Caco-2 (cell line): ENCODE measurements around the gene GPAM. TPM values are rescaled to one million over a fixed set of nuclear protein-coding genes. Genes with fewer than 3 reads are reported as not detected.

Experiments used
- BruUV-seq: library from RNA; stranded (reverse); fragments of 400-500 nt; replicated peaks from 2 replicates; lab custom pipeline; 2021; lab: Mats Ljungman, UMichigan
- CTCF ChIA-PET: fragments of 300-600 bp; sonication (Branson Sonifier 250); formaldehyde crosslinking; loops from one replicate; lab custom pipeline; 2022; ENCODE audit warnings: antibody characterized with exemption; lab: Charles Lee
- POLR2A ChIA-PET: fragments of 300-600 bp; sonication (Branson Sonifier 250); formaldehyde crosslinking; loops from one replicate; lab custom pipeline; 2022; ENCODE audit warnings: antibody characterized with exemption; lab: Charles Lee
- DNase-seq, 2 experiments: peaks; one replicate each; pipeline versions ENCODE4 v3.0.0 to v3.0.0-alpha.2; 2020 to 2022
- H3K27me3 ChIP-seq: replicated peaks from 2 replicates; pipeline ENCODE4 v1.6.0; 2011; ENCODE audit warnings: low read length; ENCODE audit not compliant: control insufficient read depth, insufficient read depth
- H3K36me3 ChIP-seq: 2 replicates; pipeline ENCODE4 v1.5.1; 2011; ENCODE audit warnings: low read length; ENCODE audit not compliant: control insufficient read depth, insufficient read depth
- H3K4me1 ChIP-seq: fragments of 250-450 bp; sonication (Bioruptor Pico); 2 replicates; pipeline ENCODE4 v1.5.1; 2020; ENCODE audit warnings: mild to moderate bottlenecking
- H3K4me3 ChIP-seq: 2 replicates; pipeline ENCODE4 v1.5.1; 2011; ENCODE audit warnings: low read depth, mild to moderate bottlenecking, control low read depth, low read length
- H3K9me3 ChIP-seq: fragments of 250-450 bp; sonication (Bioruptor Pico); 2 replicates; pipeline ENCODE4 v1.5.1; 2020; ENCODE audit warnings: mild to moderate bottlenecking, moderate library complexity
- H3K27ac Mint-ChIP-seq: one replicate; pipeline ENCODE4 v1.8.0; 2022; ENCODE audit warnings: mixed read lengths; ENCODE audit not compliant: unreplicated experiment
- H3K27me3 Mint-ChIP-seq: one replicate; pipeline ENCODE4 v1.8.0; 2022; ENCODE audit warnings: mixed read lengths; ENCODE audit not compliant: insufficient read depth, unreplicated experiment
- H3K36me3 Mint-ChIP-seq: one replicate; pipeline ENCODE4 v1.8.0; 2022; ENCODE audit warnings: mild to moderate bottlenecking, mixed read lengths; ENCODE audit not compliant: insufficient read depth, unreplicated experiment
- H3K4me1 Mint-ChIP-seq: one replicate; pipeline ENCODE4 v1.8.0; 2022; ENCODE audit warnings: low read depth, mixed read lengths; ENCODE audit not compliant: unreplicated experiment
- H3K4me3 Mint-ChIP-seq: one replicate; pipeline ENCODE4 v1.8.0; 2022; ENCODE audit warnings: mild to moderate bottlenecking, moderate library complexity, mixed read lengths; ENCODE audit not compliant: unreplicated experiment
- H3K9me3 Mint-ChIP-seq: one replicate; pipeline ENCODE4 v1.8.0; 2022; ENCODE audit warnings: mixed read lengths; ENCODE audit not compliant: unreplicated experiment
- intact Hi-C: fragments of 100-400 bp; cut with micrococcal nuclease; formaldehyde crosslinking; loops from one replicate; pipeline ENCODE4 v1.10.0; 2022; ENCODE audit not compliant: unreplicated experiment
- total RNA-seq: library from RNA; stranded (reverse); gene quantifications from 2 replicates; pipeline ENCODE4 v1.2.3, GENCODE V29; 2022
- TF ChIP-seq, protein P1 (sequence below), 2 experiments: fragments of 200-600 bp in 1 of 2; IDR thresholded peaks; 1 replicate in 1 of 2; 2 replicates in 1 of 2; pipeline versions ENCODE4 v1.5.1 to v1.8.0; 2011 to 2022; ENCODE audit warnings: antibody characterized with exemption in 1 of 2, control low read depth in 1 of 2, inconsistent platforms in 1 of 2, low read depth in 1 of 2, low read length in 1 of 2, mild to moderate bottlenecking in 1 of 2, moderate library complexity in 1 of 2; ENCODE audit not compliant: insufficient read depth in 1 of 2, severe bottlenecking in 1 of 2, unreplicated experiment in 1 of 2

GPAM gene
- total RNA-seq, 1 experiment from 2014 or later = 44.4 TPM

DNA sequence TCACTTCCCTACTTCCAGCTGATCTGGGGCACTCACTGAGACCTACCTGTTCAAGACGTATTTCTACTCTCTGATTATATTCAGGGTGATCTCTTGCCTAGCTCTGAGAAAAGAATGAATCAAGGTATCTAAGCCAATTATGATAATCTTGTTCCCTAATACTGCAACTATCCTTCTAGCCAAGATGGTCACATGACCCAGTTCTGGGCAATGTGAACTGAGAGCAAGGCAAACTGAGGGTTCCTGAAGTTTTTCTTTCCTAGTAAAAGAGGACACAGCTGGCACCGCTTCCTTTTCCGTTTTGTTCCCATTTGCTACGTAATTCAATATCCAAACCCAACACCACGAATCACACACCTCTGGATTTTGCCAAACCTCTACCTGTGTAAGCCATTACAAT is 5.9 kb upstream of the GPAM start:
- Histone ChIP-seq H3K4me1 (no peaks in the 10 kb centered on the region), H3K27me3 (no peaks in the 10 kb centered on the region), H3K4me3 (no peak overlapping the region), H3K9me3 (peaks cover 20% of the 10 kb centered on the region), H3K36me3 (no peaks in the 10 kb centered on the region)
- Mint-ChIP-seq H3K27ac (no peak overlapping the region), H3K9me3 (peaks cover 24% of the 10 kb centered on the region), H3K4me1 (no peaks in the 10 kb centered on the region), H3K36me3 (no peaks in the 10 kb centered on the region), H3K27me3 (no peaks in the 10 kb centered on the region), H3K4me3 (no peak overlapping the region)
- intact Hi-C loops = no loop called here
- no peak for DNase-seq
- no TSS peak for BruUV-seq
- CTCF ChIA-PET = no interaction called here
- POLR2A ChIA-PET = no interaction called here
- TF ChIP-seq, protein P1, sequence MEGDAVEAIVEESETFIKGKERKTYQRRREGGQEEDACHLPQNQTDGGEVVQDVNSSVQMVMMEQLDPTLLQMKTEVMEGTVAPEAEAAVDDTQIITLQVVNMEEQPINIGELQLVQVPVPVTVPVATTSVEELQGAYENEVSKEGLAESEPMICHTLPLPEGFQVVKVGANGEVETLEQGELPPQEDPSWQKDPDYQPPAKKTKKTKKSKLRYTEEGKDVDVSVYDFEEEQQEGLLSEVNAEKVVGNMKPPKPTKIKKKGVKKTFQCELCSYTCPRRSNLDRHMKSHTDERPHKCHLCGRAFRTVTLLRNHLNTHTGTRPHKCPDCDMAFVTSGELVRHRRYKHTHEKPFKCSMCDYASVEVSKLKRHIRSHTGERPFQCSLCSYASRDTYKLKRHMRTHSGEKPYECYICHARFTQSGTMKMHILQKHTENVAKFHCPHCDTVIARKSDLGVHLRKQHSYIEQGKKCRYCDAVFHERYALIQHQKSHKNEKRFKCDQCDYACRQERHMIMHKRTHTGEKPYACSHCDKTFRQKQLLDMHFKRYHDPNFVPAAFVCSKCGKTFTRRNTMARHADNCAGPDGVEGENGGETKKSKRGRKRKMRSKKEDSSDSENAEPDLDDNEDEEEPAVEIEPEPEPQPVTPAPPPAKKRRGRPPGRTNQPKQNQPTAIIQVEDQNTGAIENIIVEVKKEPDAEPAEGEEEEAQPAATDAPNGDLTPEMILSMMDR (IDR thresholded peaks at IDR 0.05; ENCODE audit: insufficient read depth in 1 of 2, low read depth in 1 of 2, low read length in 1 of 2, severe bottlenecking in 1 of 2, unreplicated experiment in 1 of 2) = no peak

DNA sequence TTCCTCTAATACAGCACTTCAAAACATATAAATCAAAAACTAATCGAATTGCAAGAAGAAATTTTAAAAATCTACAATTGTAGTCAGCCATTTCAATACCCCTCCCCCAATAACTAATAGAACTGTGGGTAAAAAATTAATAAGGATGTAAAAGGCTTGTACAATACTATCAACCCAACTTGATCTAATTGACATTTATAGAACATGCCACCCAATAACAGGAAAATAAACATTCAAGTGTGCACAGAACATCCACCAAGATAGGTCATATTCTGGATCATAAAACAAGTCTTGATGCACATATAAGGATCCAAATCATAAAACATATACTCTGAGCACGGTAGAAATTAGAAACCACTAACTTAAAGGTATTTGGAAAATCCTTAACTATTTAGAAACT is 4.0 kb upstream of the GPAM start:
- H3K36me3 ChIP-seq = no peaks in the 10 kb centered on the region
- no TSS peak for BruUV-seq
- Mint-ChIP-seq H3K4me1 (peaks cover 4% of the 10 kb centered on the region), H3K36me3 (peaks cover 9% of the 10 kb centered on the region), H3K27ac (no peak overlapping the region), H3K9me3 (peaks cover 24% of the 10 kb centered on the region), H3K4me3 (no peak overlapping the region), H3K27me3 (no peaks in the 10 kb centered on the region)
- H3K4me1 ChIP-seq = peaks cover 5% of the 10 kb centered on the region; the same call in 1 of the 2 replicates
- TF ChIP-seq, protein P1 (IDR thresholded peaks at IDR 0.05; ENCODE audit: insufficient read depth in 1 of 2, low read depth in 1 of 2, low read length in 1 of 2, severe bottlenecking in 1 of 2, unreplicated experiment in 1 of 2) = no peak
- ChIA-PET CTCF (no interaction called here), POLR2A (no interaction called here)
- peaks cover 20% of the 10 kb centered on the region for H3K9me3 ChIP-seq
- H3K27me3 ChIP-seq = no peaks in the 10 kb centered on the region
- no peak overlapping the region for H3K4me3 ChIP-seq
- no peak for DNase-seq
- intact Hi-C loops = no loop called here

DNA sequence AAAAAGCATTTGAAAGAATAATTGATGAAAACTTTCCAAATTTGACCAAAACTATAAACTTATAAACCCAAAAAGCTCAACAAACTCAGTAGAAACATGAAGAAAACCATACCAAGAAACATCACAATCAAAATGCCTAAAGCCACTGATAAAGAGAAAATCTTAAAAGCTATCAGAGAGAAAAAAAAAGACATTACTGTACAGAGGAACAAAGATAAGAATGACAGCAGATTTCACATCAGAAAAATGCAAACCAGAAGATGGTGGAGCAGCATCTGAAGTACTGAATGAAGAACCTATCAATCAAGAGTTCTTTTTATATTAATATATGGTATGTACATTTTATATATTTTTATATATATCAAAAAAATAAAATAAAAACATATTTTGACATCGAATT is 2.4 kb upstream of the GPAM start:
- DNase-seq = no peak
- no peaks in the 10 kb centered on the region for H3K27me3 Mint-ChIP-seq
- BruUV-seq = no TSS peak
- ChIA-PET CTCF (no interaction called here), POLR2A (no interaction called here)
- peaks cover 11% of the 10 kb centered on the region; the same call in 1 of the 2 replicates for H3K4me1 ChIP-seq
- TF ChIP-seq, protein P1 (IDR thresholded peaks at IDR 0.05; ENCODE audit: insufficient read depth in 1 of 2, low read depth in 1 of 2, low read length in 1 of 2, severe bottlenecking in 1 of 2, unreplicated experiment in 1 of 2) = no peak
- peaks cover 8% of the 10 kb centered on the region for H3K4me1 Mint-ChIP-seq
- H3K9me3 Mint-ChIP-seq = peaks cover 24% of the 10 kb centered on the region
- intact Hi-C loops = no loop called here
- H3K27ac Mint-ChIP-seq = no peak overlapping the region
- H3K36me3 Mint-ChIP-seq = peaks cover 9% of the 10 kb centered on the region
- no peak overlapping the region for H3K4me3 ChIP-seq
- H3K9me3 ChIP-seq = peaks cover 20% of the 10 kb centered on the region
- no peaks in the 10 kb centered on the region for H3K27me3 ChIP-seq
- no peaks in the 10 kb centered on the region for H3K36me3 ChIP-seq
- no peak overlapping the region for H3K4me3 Mint-ChIP-seq
